PC-9 (cell line): Measurements from ENCODE around the gene CD99.
"Not testable (repeated sequence)": the region's sequence is repeated elsewhere in the genome, so short reads cannot be mapped to it uniquely, and the experiment has no call there.

ENCODE experiments used
- CTCF ChIP-seq: fragments of 200-600 bp; sonication (generic); conservative IDR thresholded peaks from 2 replicates; pipeline ENCODE4 v1.6.1; 2017; ENCODE audit warnings: mixed run types, antibody characterized with exemption, mild to moderate bottlenecking, moderate library complexity
- EZH2 ChIP-seq: fragments of 200-600 bp; sonication (generic); IDR thresholded peaks from 2 replicates; pipeline ENCODE4 v1.8.0; 2017; ENCODE audit warnings: antibody characterized with exemption, low read depth

DNA sequence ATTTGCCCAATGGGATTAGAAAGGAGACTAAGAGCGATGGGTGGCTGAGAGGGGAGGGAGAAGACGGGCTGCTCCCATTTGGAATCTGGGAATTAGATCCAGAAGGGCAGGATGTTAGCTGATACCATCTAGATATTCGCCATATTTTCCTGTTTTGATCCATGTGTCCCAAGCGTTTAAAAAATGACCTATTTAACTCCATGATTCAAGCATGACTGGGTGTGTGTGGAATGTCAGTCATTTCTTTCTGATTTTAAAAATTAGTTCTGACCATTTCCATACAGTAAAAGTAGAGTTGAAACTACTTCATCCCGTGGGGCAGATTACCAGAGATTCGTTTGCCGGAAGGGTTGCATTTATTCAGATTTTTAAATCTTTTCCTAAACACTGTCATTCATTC is 61.3 kb downstream of the CD99 start:
- TF ChIP-seq CTCF, EZH2: not testable (repeated sequence)
